Measurements from ENCODE around the gene SPDYC. TPM values are rescaled to one million over a fixed set of nuclear protein-coding genes. Genes with fewer than 3 reads are reported as not detected.

SPDYC gene
- total and polyA plus RNA-seq, 9 of the 15 experiments (the other 6 are each of a cell fraction or from before 2014, with no cell fraction given), result 4.4 to 18.8 (median 9.2) TPM

- TF ChIP-seq ZBTB2 (IDR thresholded peaks at IDR 0.05), result peak; percentile 75
- peak; percentile 99 for TF ChIP-seq HNRNPUL1 (IDR thresholded peaks at IDR 0.05; ENCODE audit: low read length)
- no peak for TF ChIP-seq CREB5 (CRISPR knock-in tag; IDR thresholded peaks at IDR 0.05)
- peak; percentile 89 for TF ChIP-seq HMBOX1 (IDR thresholded peaks at IDR 0.05)
- TF ChIP-seq DNMT1 (IDR thresholded peaks at IDR 0.05), result no peak
- peak; percentile 49; the same call in 1 of the 2 replicates for TF ChIP-seq GATAD2A (IDR thresholded peaks at IDR 0.05)
- TF ChIP-seq CBX1 (IDR thresholded peaks at IDR 0.05; ENCODE audit: low read depth), result no peak
Observed at GRCh38 chr11:65215441-65216076, 45.5 kb downstream of the SPDYC start (continued).

- Histone ChIP-seq H3K9me3 (replicated peaks; ENCODE audit: control insufficient read depth, insufficient read depth, low read depth, low read length) (no peaks in the 10 kb centered on the region), H3K79me2 (ENCODE audit: control insufficient read depth, insufficient read depth, low read length) (no peaks in the 10 kb centered on the region), H3K9ac (ENCODE audit: insufficient read depth in 1 of 2, low read depth in 2 of 2, low read length in 2 of 2) (peak overlapping the region in 1 of 2 experiments; percentile 61; a peak in 1 of 4 replicates), H3K4me1 (replicated peaks in 1 of 2; ENCODE audit: control insufficient read depth in 2 of 2, insufficient read depth in 2 of 2, low read length in 2 of 2) (peaks cover 20 to 44% of the 10 kb centered on the region in 2 experiments; a peak in 4 of 5 replicates), H4K20me1 (replicated peaks; ENCODE audit: control insufficient read depth, insufficient read depth, low read length) (no peaks in the 10 kb centered on the region), H3K9me1 (ENCODE audit: control insufficient read depth, insufficient read depth, low read length) (peaks cover 2% of the 10 kb centered on the region), H3K27ac (ENCODE audit: extremely low read depth, low read depth, low read length) (no peak overlapping the region), H3K4me3 (no peak overlapping the region), H3K4me2 (ENCODE audit: insufficient read depth, low read length) (no peak overlapping the region), H3K27me3 (ENCODE audit: control insufficient read depth in 2 of 2, insufficient read depth in 2 of 2, low read length in 2 of 2) (no peaks in the 10 kb centered on the region), H2AFZ (ENCODE audit: low read depth, low read length) (no peak overlapping the region), H3K36me3 (ENCODE audit: control insufficient read depth, insufficient read depth, low read length) (peaks cover 2% of the 10 kb centered on the region; the same call in 1 of the 3 replicates)
- in situ Hi-C loops (cut with MboI), result no loop called here
- no peak for ATAC-seq
- peak in 1 of 4 experiments; percentile 4 for DNase-seq (ENCODE audit: extremely low read depth in 1 of 4, low spot score in 3 of 4)
- ChIA-PET POLR2A (no interaction called here), CTCF (ENCODE audit: low intra/inter-chr PET ratio) (no interaction called here)
- intact Hi-C loops (cut with micrococcal nuclease), result no loop called here
- WGBS (ENCODE audit: insufficient coverage, low coverage, missing lambda C conversion rate), result 15% methylated on average over 2 of the region's 6 CpGs
- no peak for FAIRE-seq
- BruUV-seq (replicated peaks), result no TSS peak
- no peak for TF ChIP-seq NR2C2 (CRISPR knock-in tag; IDR thresholded peaks at IDR 0.05)
- TF ChIP-seq NR2C2 (tag; IDR thresholded peaks at IDR 0.05), result no peak
- TF ChIP-seq ELK1 (CRISPR knock-in tag; IDR thresholded peaks at IDR 0.05), result no peak
Observed at GRCh38 chr11:65216830-65217229, 46.8 kb downstream of the SPDYC start.
